ENCODE data around the gene KLF16.

The KLF16 gene

GRCh38 chr19:1823539-1824251 is 39.7 kb downstream of the KLF16 start:
- ATAC-seq = no peak
- TF ChIP-seq CSRNP3 (CRISPR knock-in tag; IDR thresholded peaks at IDR 0.05) (no peak), BACH2 (CRISPR knock-in tag; IDR thresholded peaks at IDR 0.05; ENCODE audit: borderline replicate concordance) (no peak), CSDC2 (CRISPR knock-in tag; IDR thresholded peaks at IDR 0.05) (no peak), ISL1 (CRISPR knock-in tag; IDR thresholded peaks at IDR 0.05) (no peak), ZNF8 (CRISPR knock-in tag; IDR thresholded peaks at IDR 0.05) (no peak), ZFP3 (CRISPR knock-in tag; IDR thresholded peaks at IDR 0.05) (no peak), TCF4 (CRISPR knock-in tag; IDR thresholded peaks at IDR 0.05; ENCODE audit: borderline replicate concordance) (no peak), SNAI2 (CRISPR knock-in tag; IDR thresholded peaks at IDR 0.05) (no peak), PPARA (CRISPR knock-in tag; IDR thresholded peaks at IDR 0.05; ENCODE audit: borderline replicate concordance) (no peak), ZNF565 (CRISPR knock-in tag; conservative IDR thresholded peaks at IDR 0.05; ENCODE audit: low read depth) (no peak)
- TF ChIP-seq, protein P1, sequence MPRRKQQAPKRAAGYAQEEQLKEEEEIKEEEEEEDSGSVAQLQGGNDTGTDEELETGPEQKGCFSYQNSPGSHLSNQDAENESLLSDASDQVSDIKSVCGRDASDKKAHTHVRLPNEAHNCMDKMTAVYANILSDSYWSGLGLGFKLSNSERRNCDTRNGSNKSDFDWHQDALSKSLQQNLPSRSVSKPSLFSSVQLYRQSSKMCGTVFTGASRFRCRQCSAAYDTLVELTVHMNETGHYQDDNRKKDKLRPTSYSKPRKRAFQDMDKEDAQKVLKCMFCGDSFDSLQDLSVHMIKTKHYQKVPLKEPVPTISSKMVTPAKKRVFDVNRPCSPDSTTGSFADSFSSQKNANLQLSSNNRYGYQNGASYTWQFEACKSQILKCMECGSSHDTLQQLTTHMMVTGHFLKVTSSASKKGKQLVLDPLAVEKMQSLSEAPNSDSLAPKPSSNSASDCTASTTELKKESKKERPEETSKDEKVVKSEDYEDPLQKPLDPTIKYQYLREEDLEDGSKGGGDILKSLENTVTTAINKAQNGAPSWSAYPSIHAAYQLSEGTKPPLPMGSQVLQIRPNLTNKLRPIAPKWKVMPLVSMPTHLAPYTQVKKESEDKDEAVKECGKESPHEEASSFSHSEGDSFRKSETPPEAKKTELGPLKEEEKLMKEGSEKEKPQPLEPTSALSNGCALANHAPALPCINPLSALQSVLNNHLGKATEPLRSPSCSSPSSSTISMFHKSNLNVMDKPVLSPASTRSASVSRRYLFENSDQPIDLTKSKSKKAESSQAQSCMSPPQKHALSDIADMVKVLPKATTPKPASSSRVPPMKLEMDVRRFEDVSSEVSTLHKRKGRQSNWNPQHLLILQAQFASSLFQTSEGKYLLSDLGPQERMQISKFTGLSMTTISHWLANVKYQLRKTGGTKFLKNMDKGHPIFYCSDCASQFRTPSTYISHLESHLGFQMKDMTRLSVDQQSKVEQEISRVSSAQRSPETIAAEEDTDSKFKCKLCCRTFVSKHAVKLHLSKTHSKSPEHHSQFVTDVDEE (CRISPR knock-in tag; IDR thresholded peaks at IDR 0.05) = no peak
- TF ChIP-seq, protein P2, sequence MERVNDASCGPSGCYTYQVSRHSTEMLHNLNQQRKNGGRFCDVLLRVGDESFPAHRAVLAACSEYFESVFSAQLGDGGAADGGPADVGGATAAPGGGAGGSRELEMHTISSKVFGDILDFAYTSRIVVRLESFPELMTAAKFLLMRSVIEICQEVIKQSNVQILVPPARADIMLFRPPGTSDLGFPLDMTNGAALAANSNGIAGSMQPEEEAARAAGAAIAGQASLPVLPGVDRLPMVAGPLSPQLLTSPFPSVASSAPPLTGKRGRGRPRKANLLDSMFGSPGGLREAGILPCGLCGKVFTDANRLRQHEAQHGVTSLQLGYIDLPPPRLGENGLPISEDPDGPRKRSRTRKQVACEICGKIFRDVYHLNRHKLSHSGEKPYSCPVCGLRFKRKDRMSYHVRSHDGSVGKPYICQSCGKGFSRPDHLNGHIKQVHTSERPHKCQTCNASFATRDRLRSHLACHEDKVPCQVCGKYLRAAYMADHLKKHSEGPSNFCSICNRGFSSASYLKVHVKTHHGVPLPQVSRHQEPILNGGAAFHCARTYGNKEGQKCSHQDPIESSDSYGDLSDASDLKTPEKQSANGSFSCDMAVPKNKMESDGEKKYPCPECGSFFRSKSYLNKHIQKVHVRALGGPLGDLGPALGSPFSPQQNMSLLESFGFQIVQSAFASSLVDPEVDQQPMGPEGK (CRISPR knock-in tag; IDR thresholded peaks at IDR 0.05; ENCODE audit: borderline replicate concordance) = no peak

- ATAC-seq = no peak
- TF ChIP-seq ZNF8 (CRISPR knock-in tag; IDR thresholded peaks at IDR 0.05) = no peak
- TF ChIP-seq ZFP3 (CRISPR knock-in tag; IDR thresholded peaks at IDR 0.05) = no peak
- no peak for TF ChIP-seq RARB (CRISPR knock-in tag; IDR thresholded peaks at IDR 0.05)
- TF ChIP-seq TCF4 (CRISPR knock-in tag; IDR thresholded peaks at IDR 0.05; ENCODE audit: borderline replicate concordance) = no peak
- no peak for TF ChIP-seq ISL1 (CRISPR knock-in tag; IDR thresholded peaks at IDR 0.05)
- no peak for TF ChIP-seq POU6F1 (CRISPR knock-in tag; IDR thresholded peaks at IDR 0.05; ENCODE audit: borderline replicate concordance, low read depth)
- TF ChIP-seq TOX (CRISPR knock-in tag; IDR thresholded peaks at IDR 0.05; ENCODE audit: borderline replicate concordance) = no peak
- TF ChIP-seq, protein P2 (CRISPR knock-in tag; IDR thresholded peaks at IDR 0.05; ENCODE audit: borderline replicate concordance) = no peak
Observed at GRCh38 chr19:1823020-1823419, 40.4 kb downstream of the KLF16 start.

DNA sequence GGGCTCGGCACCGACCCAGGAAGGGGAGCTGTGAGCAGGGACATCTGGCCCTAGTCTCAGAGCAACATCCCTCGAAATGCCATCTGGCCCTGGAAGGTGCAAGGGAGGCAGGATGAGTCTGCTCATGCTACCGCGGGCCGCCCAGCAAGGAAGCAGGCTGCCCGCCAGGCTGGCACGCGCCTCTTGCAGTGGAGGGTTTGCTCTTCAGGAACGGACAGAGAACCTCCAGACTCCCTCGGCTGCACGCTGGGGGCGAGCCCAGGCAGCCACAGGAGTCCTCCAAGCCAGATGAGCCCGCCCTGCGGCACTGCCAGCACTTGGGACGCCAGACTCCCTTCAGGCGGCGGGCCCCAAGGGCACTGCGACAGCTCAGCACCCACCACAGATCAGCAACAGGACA is 41.2 kb downstream of the KLF16 start:
- no peak for TF ChIP-seq ZNF565 (CRISPR knock-in tag; conservative IDR thresholded peaks at IDR 0.05; ENCODE audit: low read depth)
- TF ChIP-seq ARNTL (CRISPR knock-in tag; IDR thresholded peaks at IDR 0.05; ENCODE audit: borderline replicate concordance, low read depth) = no peak
- TF ChIP-seq PPARA (CRISPR knock-in tag; IDR thresholded peaks at IDR 0.05; ENCODE audit: borderline replicate concordance) = no peak
- no peak for TF ChIP-seq ZC3H10 (CRISPR knock-in tag; IDR thresholded peaks at IDR 0.05)
- no peak for TF ChIP-seq ZFP3 (CRISPR knock-in tag; IDR thresholded peaks at IDR 0.05)
- no peak for TF ChIP-seq GLIS3 (CRISPR knock-in tag; IDR thresholded peaks at IDR 0.05)
- TF ChIP-seq SNAI2 (CRISPR knock-in tag; IDR thresholded peaks at IDR 0.05) = no peak
- no peak for TF ChIP-seq CREB5 (CRISPR knock-in tag; IDR thresholded peaks at IDR 0.05; ENCODE audit: low read depth)
- TF ChIP-seq ZFP30 (CRISPR knock-in tag; IDR thresholded peaks at IDR 0.05) = no peak
- TF ChIP-seq ESRRG (CRISPR knock-in tag; IDR thresholded peaks at IDR 0.05) = no peak
- no peak for TF ChIP-seq ZNF70 (CRISPR knock-in tag; IDR thresholded peaks at IDR 0.05)
- ATAC-seq = no peak
